Omental fat pad (tissue), 4 donors: ENCODE data around the gene GPR162. TPM values are rescaled to one million over a fixed set of nuclear protein-coding genes. Genes with fewer than 3 reads are reported as not detected.

Source experiments
- ATAC-seq: fragments of 150-250 bp; one replicate; pipeline ENCODE4 v1.9.1; 2016; ENCODE audit warnings: mild to moderate bottlenecking, moderate library complexity; ENCODE audit not compliant: low FRiP score
- DNase-seq: peaks from one replicate; pipeline ENCODE4 v3.0.0-alpha.2; 2019; ENCODE audit warnings: low spot score
- CTCF ChIP-seq, 3 donors: fragments of 450-650 bp; IDR thresholded peaks; one replicate each; pipeline ENCODE4 v1.5.1; 2016 to 2017; ENCODE audit warnings: antibody characterized with exemption in 3 of 3, mild to moderate bottlenecking in 3 of 3, moderate library complexity in 2 of 3
- total RNA-seq, 4 donors: library from RNA; depleted of rRNA; stranded (reverse); fragments of >200 nt; gene quantifications; one replicate each; pipeline ENCODE4 v1.1.0, GENCODE V29; 2016

The GPR162 gene
- total RNA-seq, 4 donors from 2014 or later, result 2.8 to 6.7 (median 2.9) TPM

GRCh38 chr12:6851153-6851920 is 29.7 kb downstream of the GPR162 start, which contains the start of gene CDCA3:
Gene CDCA3 (minus strand): TSS chr12:6851286. CDS start chr12:6850952, 334 bp downstream.
- ATAC-seq (peak; percentile 73), DNase-seq (peak; percentile 92)
- TF ChIP-seq CTCF (IDR thresholded peaks at IDR 0.05), result no peak

GRCh38 chr12:6851921-6852650 is 30.5 kb downstream of the GPR162 start, which contains the start of gene USP5:
Gene USP5 (plus strand): TSS chr12:6852150. CDS start chr12:6852180, 30 bp downstream.
- no peak for TF ChIP-seq CTCF (IDR thresholded peaks at IDR 0.05)
- peak; percentile 94 for ATAC-seq

GRCh38 chr12:6852651-6853354 is 31.2 kb downstream of the GPR162 start:
- no peak for TF ChIP-seq CTCF (IDR thresholded peaks at IDR 0.05)
- no peak for DNase-seq
- ATAC-seq, result no peak

More at GRCh38 chr12:6851921-6852650, 30.5 kb downstream of the GPR162 start, which contains the start of gene USP5:
- peak; percentile 85 for DNase-seq

GRCh38 chr12:6853626-6854025 is 32.0 kb downstream of the GPR162 start:
- TF ChIP-seq CTCF (IDR thresholded peaks at IDR 0.05), result no peak
- DNase-seq (no peak), ATAC-seq (no peak)

- no peak for ATAC-seq
- TF ChIP-seq CTCF (IDR thresholded peaks at IDR 0.05), result no peak
Observed at GRCh38 chr12:6854036-6854435, 32.4 kb downstream of the GPR162 start.

GRCh38 chr12:6855322-6855721 is 33.7 kb downstream of the GPR162 start:
- TF ChIP-seq CTCF (IDR thresholded peaks at IDR 0.05), result no peak

More at GRCh38 chr12:6854036-6854435, 32.4 kb downstream of the GPR162 start:
- DNase-seq, result no peak

More at GRCh38 chr12:6855322-6855721, 33.7 kb downstream of the GPR162 start:
- no peak for DNase-seq
- ATAC-seq, result no peak
